ENCODE measurements around the gene SDK1.

- TF ChIP-seq CTCF (IDR thresholded peaks at IDR 0.05; ENCODE audit: low read depth, low read length) (no peak), MYC (IDR thresholded peaks at IDR 0.05; ENCODE audit: low read depth, low read length) (no peak)
Measured at GRCh38 chr7:4070214-4070613, 769.2 kb downstream of the SDK1 start.

Measured in NB4 (cell line).